H9 (cell line): Measurements from ENCODE around the gene RGS5. TPM values are rescaled to one million over a fixed set of nuclear protein-coding genes. Genes with fewer than 3 reads are reported as not detected.

Experiments
- DNase-seq: peaks from one replicate; pipeline ENCODE4 v3.0.0-alpha.2; 2017
- H2AFZ ChIP-seq: one replicate; pipeline ENCODE4 v1.6.1; 2013; ENCODE audit warnings: mild to moderate bottlenecking, low read length, control low read depth, moderate library complexity
- H2AK5ac ChIP-seq: 2 replicates; pipeline ENCODE4 v1.6.1; 2013; ENCODE audit warnings: low read length, control low read depth, mixed read lengths; ENCODE audit not compliant: insufficient read length
- H2BK120ac ChIP-seq: one replicate; pipeline ENCODE4 v1.6.1; 2013; ENCODE audit warnings: low read depth, mild to moderate bottlenecking, low read length, control low read depth, inconsistent platforms; ENCODE audit not compliant: poor library complexity, severe bottlenecking
- H2BK12ac ChIP-seq: 2 replicates; pipeline ENCODE4 v1.6.1; 2013; ENCODE audit warnings: low read length, control low read depth, mixed read lengths, low read depth; ENCODE audit not compliant: insufficient read length
- H2BK15ac ChIP-seq: 2 replicates; pipeline ENCODE4 v1.6.1; 2013; ENCODE audit warnings: low read depth, low read length, control low read depth
- H2BK20ac ChIP-seq: one replicate; pipeline ENCODE4 v1.6.1; 2013; ENCODE audit warnings: low read depth, mild to moderate bottlenecking, low read length, control low read depth, inconsistent platforms; ENCODE audit not compliant: poor library complexity, severe bottlenecking
- H2BK5ac ChIP-seq: 2 replicates; pipeline ENCODE4 v1.6.1; 2013; ENCODE audit warnings: low read length, control low read depth, mixed read lengths; ENCODE audit not compliant: insufficient read length
- H3K14ac ChIP-seq: 2 replicates; pipeline ENCODE4 v1.6.1; 2013; ENCODE audit warnings: low read length, control low read depth; ENCODE audit not compliant: insufficient read depth
- H3K18ac ChIP-seq: 2 replicates; pipeline ENCODE4 v1.6.1; 2013; ENCODE audit warnings: low read depth, mild to moderate bottlenecking, mixed read lengths, low read length, control low read depth; ENCODE audit not compliant: insufficient read length
- H3K23ac ChIP-seq: 2 replicates; pipeline ENCODE4 v1.6.1; 2013; ENCODE audit warnings: low read length, control low read depth, mixed read lengths, low read depth; ENCODE audit not compliant: insufficient read length
- H3K23me2 ChIP-seq: 2 replicates; pipeline ENCODE4 v1.6.1; 2013; ENCODE audit warnings: low read depth, mild to moderate bottlenecking, mixed read lengths, low read length, control low read depth; ENCODE audit not compliant: insufficient read length, poor library complexity, severe bottlenecking
- H3K27ac ChIP-seq: 2 replicates; pipeline ENCODE4 v1.5.1; 2013; ENCODE audit warnings: low read length, control low read depth, mixed read lengths, low read depth; ENCODE audit not compliant: insufficient read length
- H3K27me3 ChIP-seq: 2 replicates; pipeline ENCODE4 v1.6.1; 2013; ENCODE audit warnings: low read length, control low read depth, inconsistent platforms; ENCODE audit not compliant: insufficient read depth
- H3K4ac ChIP-seq: 2 replicates; pipeline ENCODE4 v1.6.1; 2013; ENCODE audit warnings: low read depth, mild to moderate bottlenecking, control low read depth, inconsistent platforms, low read length, moderate library complexity
- H3K4me1 ChIP-seq: 2 replicates; pipeline ENCODE4 v1.6.1; 2013; ENCODE audit warnings: low read length, control low read depth, inconsistent platforms; ENCODE audit not compliant: insufficient read depth
- H3K4me2 ChIP-seq: 2 replicates; pipeline ENCODE4 v1.6.1; 2013; ENCODE audit warnings: low read length, control low read depth, mixed read lengths; ENCODE audit not compliant: insufficient read length, insufficient read depth
- H3K56ac ChIP-seq: 2 replicates; pipeline ENCODE4 v1.6.1; 2013; ENCODE audit warnings: low read depth, mild to moderate bottlenecking, mixed read lengths, low read length, control low read depth; ENCODE audit not compliant: insufficient read length
- H3K79me1 ChIP-seq: 2 replicates; pipeline ENCODE4 v1.6.1; 2013; ENCODE audit warnings: low read depth, mild to moderate bottlenecking, moderate library complexity, low read length, control low read depth, inconsistent platforms; ENCODE audit not compliant: insufficient read depth, poor library complexity, severe bottlenecking
- H3K79me2 ChIP-seq: 2 replicates; pipeline ENCODE4 v1.6.1; 2013; ENCODE audit warnings: low read length, control low read depth, inconsistent platforms; ENCODE audit not compliant: insufficient read depth
- H3K9ac ChIP-seq: 2 replicates; pipeline ENCODE4 v1.6.1; 2013; ENCODE audit warnings: low read length, control low read depth, mixed read lengths; ENCODE audit not compliant: insufficient read length; ENCODE audit errors: extremely low read depth
- H3K9me3 ChIP-seq: one replicate; pipeline ENCODE4 v1.6.1; 2013; ENCODE audit warnings: low read depth, low read length, inconsistent platforms; ENCODE audit not compliant: control insufficient read depth
- H3T11ph ChIP-seq: one replicate; pipeline ENCODE4 v1.6.1; 2013; ENCODE audit warnings: mild to moderate bottlenecking, low read length, control low read depth, inconsistent platforms
- H4K20me1 ChIP-seq: one replicate; pipeline ENCODE4 v1.6.1; 2013; ENCODE audit not compliant: control insufficient read depth, insufficient read length, insufficient read depth
- H4K5ac ChIP-seq: 2 replicates; pipeline ENCODE4 v1.6.1; 2013; ENCODE audit warnings: low read depth, mild to moderate bottlenecking, mixed read lengths, low read length, control low read depth; ENCODE audit not compliant: insufficient read length
- H4K8ac ChIP-seq: replicated peaks from 2 replicates; pipeline ENCODE4 v1.6.1; 2013; ENCODE audit warnings: low read length, control low read depth, mixed read lengths, low read depth; ENCODE audit not compliant: insufficient read length
- H4K91ac ChIP-seq: 2 replicates; pipeline ENCODE4 v1.6.1; 2013; ENCODE audit warnings: low read depth, mild to moderate bottlenecking, moderate library complexity, mixed read lengths, low read length, control low read depth; ENCODE audit not compliant: insufficient read length
- H3K27ac Mint-ChIP-seq, 3 experiments: 2 replicates in 2 of 3; 3 replicates in 1 of 3; pipeline ENCODE4 v1.8.0; 2020 to 2021; ENCODE audit warnings: mixed read lengths in 3 of 3, mild to moderate bottlenecking in 1 of 3, moderate library complexity in 1 of 3
- H3K27me3 Mint-ChIP-seq: 2 replicates; pipeline ENCODE4 v1.8.0; 2021; ENCODE audit warnings: low read depth, mild to moderate bottlenecking, moderate library complexity, mixed read lengths
- H3K36me3 Mint-ChIP-seq, 3 experiments: 2 replicates in 2 of 3; 3 replicates in 1 of 3; pipeline ENCODE4 v1.8.0; 2020 to 2021; ENCODE audit warnings: low read depth in 3 of 3, mixed read lengths in 3 of 3; ENCODE audit not compliant: insufficient read depth in 1 of 3
- H3K4me1 Mint-ChIP-seq, 2 experiments: 2 replicates each; pipeline ENCODE4 v1.8.0; 2020; ENCODE audit warnings: mixed read lengths in 2 of 2
- H3K4me3 Mint-ChIP-seq, 2 experiments: 2 replicates in 1 of 2; 3 replicates in 1 of 2; pipeline ENCODE4 v1.8.0; 2020 to 2021; ENCODE audit warnings: mild to moderate bottlenecking in 2 of 2, mixed read lengths in 2 of 2, moderate library complexity in 1 of 2
- H3K9me3 Mint-ChIP-seq, 2 experiments: 2 replicates in 1 of 2; 3 replicates in 1 of 2; pipeline ENCODE4 v1.8.0; 2020; ENCODE audit warnings: mild to moderate bottlenecking in 2 of 2, mixed read lengths in 2 of 2, moderate library complexity in 1 of 2
- WGBS: extraction: QIAGEN DNeasy Blood & Tissue Kit; methylation state at CpG from one replicate; pipeline ENCODE4 v1.1.7; 2013; ENCODE audit warnings: missing lambda C conversion rate, low lambda C conversion rate, mixed read lengths; ENCODE audit not compliant: insufficient read length; ENCODE audit errors: extremely low coverage; 5-methylcytosine and 5-hydroxymethylcytosine counted together
- total RNA-seq: library from RNA; stranded (reverse); gene quantifications from 2 replicates; pipeline ENCODE4 v1.2.1, GENCODE V29; 2021
- TF ChIP-seq, protein P1 (sequence below): fragments of 200-600 bp; sonication (generic); conservative IDR thresholded peaks from 3 replicates; pipeline ENCODE4 v1.8.0; 2021; ENCODE audit warnings: antibody characterized with exemption, mild to moderate bottlenecking

RGS5 gene
- total RNA-seq, 1 experiment from 2014 or later: 30.1 TPM

DNA sequence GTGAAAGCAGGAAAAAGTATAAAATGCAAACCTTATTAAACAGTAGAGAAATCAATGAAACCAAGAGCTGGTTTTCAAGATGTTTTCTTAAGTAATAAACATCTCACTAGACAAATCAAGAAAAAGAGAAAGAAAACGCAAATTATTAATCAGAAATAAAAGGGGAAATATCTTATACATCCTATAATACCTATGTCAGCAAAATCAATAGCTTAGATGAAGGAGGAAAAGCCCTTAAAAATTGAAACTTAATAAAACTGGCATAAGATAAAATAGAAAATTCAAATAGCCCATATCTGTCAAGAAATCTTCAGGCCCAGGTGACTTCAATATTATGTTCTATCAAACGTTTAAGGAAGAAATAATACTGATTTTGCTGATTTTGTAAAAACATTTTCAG lies 74.4 kb downstream of the RGS5 start:
- no peak overlapping the region for H3T11ph ChIP-seq
- H3K14ac ChIP-seq: no peak overlapping the region
- peaks cover 13 to 18% of the 10 kb centered on the region in 2 experiments for H3K4me1 Mint-ChIP-seq
- H4K5ac ChIP-seq: no peak overlapping the region
- no peaks in the 10 kb centered on the region for H3K79me2 ChIP-seq
- no peak overlapping the region for H3K4me3 Mint-ChIP-seq
- H3K56ac ChIP-seq: no peak overlapping the region
- H3K23me2 ChIP-seq: no peaks in the 10 kb centered on the region
- H4K20me1 ChIP-seq: no peaks in the 10 kb centered on the region
- no peak overlapping the region for H3K27ac ChIP-seq
- H2BK15ac ChIP-seq: no peak overlapping the region
- no peak overlapping the region for H3K18ac ChIP-seq
- H4K8ac ChIP-seq: no peak overlapping the region
- no peaks in the 10 kb centered on the region for H3K9me3 ChIP-seq
- H3K23ac ChIP-seq: no peak overlapping the region
- H3K9me3 Mint-ChIP-seq: peaks cover 3 to 4% of the 10 kb centered on the region in 2 experiments; a peak in 3 of 5 replicates
- H3K4me2 ChIP-seq: no peak overlapping the region
- H2AFZ ChIP-seq: no peak overlapping the region
- no CpG with 5 or more reads among the region's 2 CpGs for WGBS
- peaks cover 2% of the 10 kb centered on the region; the same call in 1 of the 2 replicates for H3K4me1 ChIP-seq
- no peak for DNase-seq
- H3K27me3 Mint-ChIP-seq: no peaks in the 10 kb centered on the region; the same call in 1 of the 2 replicates
- no peak overlapping the region for H3K4ac ChIP-seq
- no peak overlapping the region for H2AK5ac ChIP-seq
- H2BK120ac ChIP-seq: no peak overlapping the region
- no peaks in the 10 kb centered on the region for H3K79me1 ChIP-seq
- TF ChIP-seq, protein P1, sequence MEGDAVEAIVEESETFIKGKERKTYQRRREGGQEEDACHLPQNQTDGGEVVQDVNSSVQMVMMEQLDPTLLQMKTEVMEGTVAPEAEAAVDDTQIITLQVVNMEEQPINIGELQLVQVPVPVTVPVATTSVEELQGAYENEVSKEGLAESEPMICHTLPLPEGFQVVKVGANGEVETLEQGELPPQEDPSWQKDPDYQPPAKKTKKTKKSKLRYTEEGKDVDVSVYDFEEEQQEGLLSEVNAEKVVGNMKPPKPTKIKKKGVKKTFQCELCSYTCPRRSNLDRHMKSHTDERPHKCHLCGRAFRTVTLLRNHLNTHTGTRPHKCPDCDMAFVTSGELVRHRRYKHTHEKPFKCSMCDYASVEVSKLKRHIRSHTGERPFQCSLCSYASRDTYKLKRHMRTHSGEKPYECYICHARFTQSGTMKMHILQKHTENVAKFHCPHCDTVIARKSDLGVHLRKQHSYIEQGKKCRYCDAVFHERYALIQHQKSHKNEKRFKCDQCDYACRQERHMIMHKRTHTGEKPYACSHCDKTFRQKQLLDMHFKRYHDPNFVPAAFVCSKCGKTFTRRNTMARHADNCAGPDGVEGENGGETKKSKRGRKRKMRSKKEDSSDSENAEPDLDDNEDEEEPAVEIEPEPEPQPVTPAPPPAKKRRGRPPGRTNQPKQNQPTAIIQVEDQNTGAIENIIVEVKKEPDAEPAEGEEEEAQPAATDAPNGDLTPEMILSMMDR: no peak
- H2BK20ac ChIP-seq: no peak overlapping the region
- H3K9ac ChIP-seq: no peak overlapping the region
- no peak overlapping the region for H4K91ac ChIP-seq
- peaks cover 3 to 8% (median 7%) of the 10 kb centered on the region in 3 experiments; a peak in 4 of 7 replicates for H3K36me3 Mint-ChIP-seq
- H2BK5ac ChIP-seq: no peak overlapping the region
- H3K27ac Mint-ChIP-seq: no peak overlapping the region
- no peak overlapping the region for H2BK12ac ChIP-seq
- no peaks in the 10 kb centered on the region for H3K27me3 ChIP-seq
